ENCODE data around the gene UCHL3.

Gene UCHL3

DNA sequence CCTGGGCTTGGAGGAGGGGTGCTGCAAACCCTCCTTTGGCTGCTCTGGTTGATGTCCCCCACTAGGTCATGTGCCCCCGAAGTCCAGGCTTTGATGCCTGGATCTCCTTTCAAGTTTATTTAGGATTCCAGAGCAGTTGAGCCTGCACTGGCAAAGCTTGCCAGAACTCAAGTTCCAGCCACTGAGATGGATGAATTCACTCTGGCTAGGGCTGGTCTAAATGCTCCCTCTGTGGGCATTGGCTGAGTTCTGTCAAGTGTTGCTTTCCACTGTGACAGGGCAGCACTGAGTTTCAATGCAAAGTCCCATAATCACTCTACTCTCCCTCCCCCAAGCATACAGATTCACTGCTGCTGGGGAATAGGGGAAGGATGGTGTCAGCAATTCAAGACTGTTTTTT lies 68.7 kb downstream of the UCHL3 start:
- H3K9me3 ChIP-seq (replicated peaks; ENCODE audit: insufficient read depth, low read length) = no peaks in the 10 kb centered on the region
- no peaks in the 10 kb centered on the region for H3F3A ChIP-seq (ENCODE audit: insufficient read depth, low read length)
- H3K36me3 ChIP-seq (replicated peaks; ENCODE audit: insufficient read depth, low read length) = no peaks in the 10 kb centered on the region
- no peak overlapping the region for H3K4me2 ChIP-seq (ENCODE audit: low read depth, low read length)
- H3K27ac ChIP-seq (ENCODE audit: low read length) = no peak overlapping the region
- no peak for DNase-seq
- TF ChIP-seq EZH2 (optimal IDR thresholded peaks at IDR 0.05; ENCODE audit: low read depth, low read length) (no peak), EZH2phosphoT487 (IDR thresholded peaks at IDR 0.05; ENCODE audit: low read length) (no peak), CTCF (IDR thresholded peaks at IDR 0.05; ENCODE audit: low read length) (no peak)
- no peak overlapping the region for H3K9ac ChIP-seq (ENCODE audit: low read length)
- no peak overlapping the region for H2AFZ ChIP-seq (ENCODE audit: low read length)
- H3K4me1 ChIP-seq (ENCODE audit: low read length) = no peaks in the 10 kb centered on the region
- H3K27me3 ChIP-seq (replicated peaks; ENCODE audit: insufficient read depth, low read length) = no peaks in the 10 kb centered on the region
- H3K9me2 ChIP-seq (replicated peaks; ENCODE audit: insufficient read depth, low read length) = no peaks in the 10 kb centered on the region
- H4K20me1 ChIP-seq (ENCODE audit: insufficient read depth, low read length) = no peaks in the 10 kb centered on the region
- no peaks in the 10 kb centered on the region for H3K79me2 ChIP-seq (ENCODE audit: low read length)
- H3K4me3 ChIP-seq (ENCODE audit: low read length) = no peak overlapping the region

- Histone ChIP-seq H3K4me2 (ENCODE audit: low read depth, low read length) (no peak overlapping the region), H3K9me3 (replicated peaks; ENCODE audit: insufficient read depth, low read length) (no peaks in the 10 kb centered on the region), H3K27ac (ENCODE audit: low read length) (no peak overlapping the region), H3K4me1 (ENCODE audit: low read length) (no peaks in the 10 kb centered on the region), H3K36me3 (replicated peaks; ENCODE audit: insufficient read depth, low read length) (no peaks in the 10 kb centered on the region), H3K79me2 (ENCODE audit: low read length) (no peaks in the 10 kb centered on the region), H3K9ac (ENCODE audit: low read length) (no peak overlapping the region), H3F3A (ENCODE audit: insufficient read depth, low read length) (no peaks in the 10 kb centered on the region), H4K20me1 (ENCODE audit: insufficient read depth, low read length) (no peaks in the 10 kb centered on the region), H3K27me3 (replicated peaks; ENCODE audit: insufficient read depth, low read length) (no peaks in the 10 kb centered on the region), H3K4me3 (ENCODE audit: low read length) (no peak overlapping the region), H3K9me2 (replicated peaks; ENCODE audit: insufficient read depth, low read length) (no peaks in the 10 kb centered on the region), H2AFZ (ENCODE audit: low read length) (no peak overlapping the region)
- TF ChIP-seq CTCF (IDR thresholded peaks at IDR 0.05; ENCODE audit: low read length) = no peak
- TF ChIP-seq EZH2 (optimal IDR thresholded peaks at IDR 0.05; ENCODE audit: low read depth, low read length) = no peak
- no peak for TF ChIP-seq EZH2phosphoT487 (IDR thresholded peaks at IDR 0.05; ENCODE audit: low read length)
- no peak for DNase-seq
These were observed 70.4 kb downstream of the UCHL3 start for GRCh38 chr13:75620020-75620419.

GRCh38 chr13:75621147-75621546 lies 71.6 kb downstream of the UCHL3 start:
- no peaks in the 10 kb centered on the region for H3K79me2 ChIP-seq (ENCODE audit: low read length)
- DNase-seq = no peak
- H3K27ac ChIP-seq (ENCODE audit: low read length) = no peak overlapping the region
- H3F3A ChIP-seq (ENCODE audit: insufficient read depth, low read length) = no peaks in the 10 kb centered on the region
- H3K4me2 ChIP-seq (ENCODE audit: low read depth, low read length) = no peak overlapping the region
- no peaks in the 10 kb centered on the region for H3K4me1 ChIP-seq (ENCODE audit: low read length)
- no peak overlapping the region for H3K9ac ChIP-seq (ENCODE audit: low read length)
- no peaks in the 10 kb centered on the region for H3K27me3 ChIP-seq (replicated peaks; ENCODE audit: insufficient read depth, low read length)
- no peaks in the 10 kb centered on the region for H3K36me3 ChIP-seq (replicated peaks; ENCODE audit: insufficient read depth, low read length)
- H3K9me3 ChIP-seq (replicated peaks; ENCODE audit: insufficient read depth, low read length) = no peaks in the 10 kb centered on the region
- H4K20me1 ChIP-seq (ENCODE audit: insufficient read depth, low read length) = no peaks in the 10 kb centered on the region
- no peak overlapping the region for H3K4me3 ChIP-seq (ENCODE audit: low read length)
- no peaks in the 10 kb centered on the region for H3K9me2 ChIP-seq (replicated peaks; ENCODE audit: insufficient read depth, low read length)
- no peak overlapping the region for H2AFZ ChIP-seq (ENCODE audit: low read length)
- TF ChIP-seq EZH2phosphoT487 (IDR thresholded peaks at IDR 0.05; ENCODE audit: low read length) = no peak
- no peak for TF ChIP-seq EZH2 (optimal IDR thresholded peaks at IDR 0.05; ENCODE audit: low read depth, low read length)
- no peak for TF ChIP-seq CTCF (IDR thresholded peaks at IDR 0.05; ENCODE audit: low read length)

Data from MM.1S (cell line).